T-helper 17 cell (primary cell): ENCODE data around the gene RSU1. TPM values are rescaled to one million over a fixed set of nuclear protein-coding genes. Genes with fewer than 3 reads are reported as not detected.

ENCODE experiments used
- ATAC-seq: fragments of 150-1000 bp; cut with Tn5 transposase; 2 replicates; pipeline ENCODE4 v1.10.0; 2021; ENCODE audit warnings: mild to moderate bottlenecking, moderate library complexity
- DNase-seq, 3 donors: peaks; one replicate each; pipeline versions ENCODE4 v3.0.0 to v3.0.0-alpha.2; 2020 to 2021
- H3K9me3 ChIP-seq: one replicate; pipeline ENCODE4 v1.7.0; 2013; ENCODE audit warnings: low read length, mild to moderate bottlenecking; ENCODE audit not compliant: control insufficient read depth, poor library complexity, severe bottlenecking
- H3K27ac Mint-ChIP-seq: one replicate; pipeline ENCODE4 v1.8.0; 2022; ENCODE audit warnings: mild to moderate bottlenecking, moderate library complexity, mixed read lengths
- H3K27me3 Mint-ChIP-seq: one replicate; pipeline ENCODE4 v1.8.0; 2022; ENCODE audit warnings: mixed read lengths
- H3K36me3 Mint-ChIP-seq: one replicate; pipeline ENCODE4 v1.8.0; 2022; ENCODE audit warnings: low read depth, mixed read lengths
- H3K4me1 Mint-ChIP-seq: one replicate; pipeline ENCODE4 v1.8.0; 2022; ENCODE audit warnings: mild to moderate bottlenecking, mixed read lengths
- H3K4me3 Mint-ChIP-seq: one replicate; pipeline ENCODE4 v1.8.0; 2022; ENCODE audit warnings: mild to moderate bottlenecking, moderate library complexity, mixed read lengths
- total RNA-seq, 4 donors: library from RNA in 2 of 4; stranded (reverse) in 2 of 4; gene quantifications; one replicate each; pipeline ENCODE4 v1.2.3 and lab custom pipeline; 2022 to 2026

RSU1 gene
- total RNA-seq, 2 donors from 2014 or later: 60.1 to 72.5 TPM

DNA sequence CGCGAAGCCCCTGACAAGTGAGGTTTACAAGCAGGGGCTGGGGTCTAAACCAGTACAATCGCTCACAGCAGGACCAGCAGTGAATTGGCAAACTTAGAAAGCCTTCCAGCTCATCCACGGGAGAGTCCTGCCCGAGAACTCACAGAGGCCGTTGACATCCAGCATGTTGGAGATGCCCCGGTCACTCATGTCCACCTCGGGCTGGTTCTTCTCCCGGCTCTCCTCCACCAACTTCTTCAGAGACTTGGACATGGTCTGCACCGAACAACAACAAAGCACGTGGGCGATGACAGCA is 447 bp downstream of the RSU1 start:
- ATAC-seq: no peak
- H3K9me3 ChIP-seq: no peaks in the 10 kb centered on the region
- Mint-ChIP-seq H3K27ac (peak overlapping the region; percentile 90), H3K27me3 (no peaks in the 10 kb centered on the region), H3K4me1 (peaks cover 29% of the 10 kb centered on the region), H3K36me3 (peaks cover 6% of the 10 kb centered on the region), H3K4me3 (peak overlapping the region; percentile 93)
- DNase-seq: no peak

DNA sequence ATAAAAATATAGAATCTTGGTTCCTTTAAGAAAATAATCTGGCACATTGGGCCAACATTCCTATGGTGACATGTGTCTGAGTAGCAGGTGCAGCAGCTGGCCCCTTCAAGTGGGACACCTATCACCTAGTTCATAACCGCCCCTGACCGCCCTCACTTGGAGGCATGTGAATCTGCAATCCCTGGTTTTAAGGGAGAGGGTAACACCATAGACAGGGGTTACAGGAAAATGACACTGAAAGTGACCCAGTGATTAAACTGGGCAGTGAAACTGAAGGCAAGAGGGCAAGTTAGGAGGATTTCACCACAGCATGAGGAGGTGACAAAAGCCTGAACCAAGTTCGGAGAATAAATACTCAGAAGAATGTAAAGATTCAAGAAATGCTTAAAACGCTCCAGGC is 1.1 kb downstream of the RSU1 start:
- DNase-seq: no peak
- Mint-ChIP-seq H3K4me1 (peaks cover 31% of the 10 kb centered on the region), H3K36me3 (peaks cover 6% of the 10 kb centered on the region), H3K4me3 (peak overlapping the region; percentile 93), H3K27ac (no peak overlapping the region), H3K27me3 (no peaks in the 10 kb centered on the region)
- no peaks in the 10 kb centered on the region for H3K9me3 ChIP-seq
- no peak for ATAC-seq

GRCh38 chr10:16814012-16814411 is 3.2 kb downstream of the RSU1 start:
- ATAC-seq (no peak), DNase-seq (no peak)
- peaks cover 6% of the 10 kb centered on the region for H3K36me3 Mint-ChIP-seq
- no peaks in the 10 kb centered on the region for H3K27me3 Mint-ChIP-seq
- H3K27ac Mint-ChIP-seq: peak overlapping the region; percentile 47
- peaks cover 31% of the 10 kb centered on the region for H3K4me1 Mint-ChIP-seq
- no peak overlapping the region for H3K4me3 Mint-ChIP-seq
- H3K9me3 ChIP-seq: no peaks in the 10 kb centered on the region

GRCh38 chr10:16812676-16813075 is 4.5 kb downstream of the RSU1 start:
- H3K4me3 Mint-ChIP-seq: peak overlapping the region; percentile 31
- H3K4me1 Mint-ChIP-seq: peaks cover 26% of the 10 kb centered on the region
- H3K9me3 ChIP-seq: no peaks in the 10 kb centered on the region
- ATAC-seq (no peak), DNase-seq (no peak)
- H3K27me3 Mint-ChIP-seq: no peaks in the 10 kb centered on the region
- peaks cover 6% of the 10 kb centered on the region for H3K36me3 Mint-ChIP-seq
- peak overlapping the region; percentile 16 for H3K27ac Mint-ChIP-seq

DNA sequence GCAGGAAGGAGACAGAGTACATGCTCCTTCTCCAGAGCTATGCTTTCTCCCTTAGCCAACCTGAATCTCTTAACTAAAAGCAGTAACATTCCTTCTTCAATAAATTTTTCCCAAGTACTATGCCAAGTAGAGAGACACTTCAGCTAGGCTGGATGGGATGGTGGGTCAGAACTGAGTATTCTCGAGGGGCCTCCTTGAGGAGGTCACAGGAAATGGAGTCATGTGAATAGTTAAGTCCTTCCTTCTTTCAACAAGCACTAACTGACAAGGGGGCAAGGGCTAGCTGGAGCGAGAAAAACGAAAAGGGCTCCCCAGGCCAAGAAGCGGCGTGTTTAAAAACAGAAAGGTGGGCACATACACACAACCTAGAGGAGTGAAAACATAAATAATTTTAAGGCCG is 5.5 kb downstream of the RSU1 start:
- peak overlapping the region; percentile 8 for H3K27ac Mint-ChIP-seq
- H3K27me3 Mint-ChIP-seq: no peaks in the 10 kb centered on the region
- H3K4me3 Mint-ChIP-seq: no peak overlapping the region
- H3K9me3 ChIP-seq: no peaks in the 10 kb centered on the region
- H3K36me3 Mint-ChIP-seq: peaks cover 6% of the 10 kb centered on the region
- ATAC-seq (no peak), DNase-seq (no peak)
- peaks cover 22% of the 10 kb centered on the region for H3K4me1 Mint-ChIP-seq

DNA sequence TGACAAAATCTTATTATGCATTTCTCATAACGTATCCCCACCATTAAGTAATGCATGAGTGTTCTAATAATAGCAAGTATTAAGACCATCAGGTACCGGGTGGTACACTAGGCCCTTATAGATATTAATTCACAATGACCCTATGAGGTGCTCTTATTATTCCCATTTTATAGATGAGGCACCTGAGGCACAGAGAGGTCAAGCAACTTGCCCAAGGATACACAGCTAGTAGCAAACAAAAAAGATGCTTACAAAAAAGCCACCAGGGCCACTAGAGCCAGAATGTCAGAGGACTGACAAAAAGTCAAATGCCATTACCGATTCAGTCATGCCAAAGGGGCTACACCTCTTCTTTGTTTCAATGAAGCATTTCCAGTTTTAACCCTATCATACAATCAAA is 5.9 kb downstream of the RSU1 start:
- ATAC-seq (no peak), DNase-seq (no peak)
- H3K9me3 ChIP-seq: no peaks in the 10 kb centered on the region
- Mint-ChIP-seq H3K4me3 (no peak overlapping the region), H3K27ac (peak overlapping the region; percentile 8), H3K4me1 (peaks cover 20% of the 10 kb centered on the region), H3K36me3 (peaks cover 6% of the 10 kb centered on the region), H3K27me3 (no peaks in the 10 kb centered on the region)

DNA sequence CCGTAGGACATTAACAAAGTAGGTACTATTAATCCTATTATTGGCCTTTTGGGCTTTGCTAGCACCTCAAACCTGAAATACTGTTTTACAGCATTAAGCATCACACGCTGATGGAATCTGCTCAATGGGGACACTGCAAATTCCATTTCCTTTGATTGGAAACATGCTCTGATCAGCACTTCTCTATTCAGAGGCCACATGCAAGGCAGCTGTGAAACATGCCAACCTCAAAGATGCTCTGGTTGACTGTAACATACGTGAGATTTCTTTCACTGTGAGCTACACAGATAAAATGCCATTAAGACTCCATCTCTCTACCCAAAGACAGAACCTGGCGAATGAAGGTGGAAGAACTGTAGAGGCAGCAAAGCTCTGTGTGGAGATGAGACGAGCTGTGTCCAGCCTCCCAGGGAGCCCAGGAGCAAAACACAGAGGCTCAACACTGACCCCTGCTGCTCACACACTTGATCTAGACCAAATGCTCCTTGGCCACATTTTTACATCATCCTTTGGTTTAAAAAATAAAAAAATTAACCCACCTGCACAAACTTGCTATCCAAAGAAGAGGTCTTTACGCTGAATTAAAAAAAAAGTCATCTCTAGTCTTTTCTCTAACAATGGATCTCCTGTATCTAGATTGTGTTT is 8.0 kb downstream of the RSU1 start:
- H3K4me1 Mint-ChIP-seq: peaks cover 9% of the 10 kb centered on the region
- no peak overlapping the region for H3K4me3 Mint-ChIP-seq
- DNase-seq: peak in 2 of 3 donors; percentile 29 to 41
- no peaks in the 10 kb centered on the region for H3K36me3 Mint-ChIP-seq
- no peaks in the 10 kb centered on the region for H3K27me3 Mint-ChIP-seq
- ATAC-seq: peak; percentile 80
- H3K9me3 ChIP-seq: no peaks in the 10 kb centered on the region
- peak overlapping the region; percentile 24 for H3K27ac Mint-ChIP-seq

- Mint-ChIP-seq H3K36me3 (peaks cover 4% of the 10 kb centered on the region), H3K27ac (no peak overlapping the region), H3K4me1 (peaks cover 28% of the 10 kb centered on the region), H3K27me3 (no peaks in the 10 kb centered on the region), H3K4me3 (no peak overlapping the region)
- ATAC-seq: no peak
- DNase-seq: no peak
- H3K9me3 ChIP-seq: no peaks in the 10 kb centered on the region
These were observed 13.1 kb downstream of the RSU1 start for GRCh38 chr10:16804123-16804522.

- ATAC-seq (no peak), DNase-seq (no peak)
- Mint-ChIP-seq H3K4me3 (no peak overlapping the region), H3K36me3 (peaks cover 4% of the 10 kb centered on the region), H3K27me3 (no peaks in the 10 kb centered on the region), H3K27ac (no peak overlapping the region), H3K4me1 (peaks cover 34% of the 10 kb centered on the region)
- no peaks in the 10 kb centered on the region for H3K9me3 ChIP-seq
These were observed 13.8 kb downstream of the RSU1 start for GRCh38 chr10:16803464-16803863.

- peaks cover 11% of the 10 kb centered on the region for H3K36me3 Mint-ChIP-seq
- peak overlapping the region; percentile 62 for H3K27ac Mint-ChIP-seq
- no peak overlapping the region for H3K4me3 Mint-ChIP-seq
- no peaks in the 10 kb centered on the region for H3K27me3 Mint-ChIP-seq
- DNase-seq: no peak
- no peak for ATAC-seq
- no peaks in the 10 kb centered on the region for H3K9me3 ChIP-seq
- H3K4me1 Mint-ChIP-seq: peaks cover 44% of the 10 kb centered on the region
These were observed 17.6 kb downstream of the RSU1 start for GRCh38 chr10:16799621-16800020.

GRCh38 chr10:16798571-16798970 is 18.7 kb downstream of the RSU1 start:
- peaks cover 43% of the 10 kb centered on the region for H3K4me1 Mint-ChIP-seq
- ATAC-seq (no peak), DNase-seq (no peak)
- H3K27ac Mint-ChIP-seq: peak overlapping the region; percentile 62
- no peaks in the 10 kb centered on the region for H3K9me3 ChIP-seq
- H3K36me3 Mint-ChIP-seq: peaks cover 11% of the 10 kb centered on the region
- H3K27me3 Mint-ChIP-seq: no peaks in the 10 kb centered on the region
- peak overlapping the region; percentile 46 for H3K4me3 Mint-ChIP-seq

- ATAC-seq (no peak), DNase-seq (no peak)
- no peak overlapping the region for H3K27ac Mint-ChIP-seq
- peaks cover 11% of the 10 kb centered on the region for H3K36me3 Mint-ChIP-seq
- no peaks in the 10 kb centered on the region for H3K9me3 ChIP-seq
- no peaks in the 10 kb centered on the region for H3K27me3 Mint-ChIP-seq
- peaks cover 32% of the 10 kb centered on the region for H3K4me1 Mint-ChIP-seq
- no peak overlapping the region for H3K4me3 Mint-ChIP-seq
These were observed 21.7 kb downstream of the RSU1 start for GRCh38 chr10:16795410-16796073.

GRCh38 chr10:16794005-16794404 is 23.2 kb downstream of the RSU1 start:
- no peak overlapping the region for H3K4me3 Mint-ChIP-seq
- DNase-seq (no peak), ATAC-seq (no peak)
- peaks cover 22% of the 10 kb centered on the region for H3K4me1 Mint-ChIP-seq
- peak overlapping the region; percentile 68 for H3K27ac Mint-ChIP-seq
- H3K36me3 Mint-ChIP-seq: peaks cover 11% of the 10 kb centered on the region
- no peaks in the 10 kb centered on the region for H3K27me3 Mint-ChIP-seq
- no peaks in the 10 kb centered on the region for H3K9me3 ChIP-seq

GRCh38 chr10:16792675-16793074 is 24.5 kb downstream of the RSU1 start:
- Mint-ChIP-seq H3K27ac (no peak overlapping the region), H3K36me3 (peaks cover 11% of the 10 kb centered on the region), H3K4me3 (no peak overlapping the region), H3K4me1 (peaks cover 27% of the 10 kb centered on the region), H3K27me3 (no peaks in the 10 kb centered on the region)
- ATAC-seq: no peak
- DNase-seq: no peak
- no peaks in the 10 kb centered on the region for H3K9me3 ChIP-seq
